GM18526 (cell line): ENCODE measurements around the gene MEGF9.

ENCODE experiments used
- POLR2A ChIP-seq: IDR thresholded peaks from 3 replicates; pipeline ENCODE4 v1.6.1; 2011; ENCODE audit not compliant: insufficient read length; ENCODE audit errors: extremely low read depth

Gene MEGF9

DNA sequence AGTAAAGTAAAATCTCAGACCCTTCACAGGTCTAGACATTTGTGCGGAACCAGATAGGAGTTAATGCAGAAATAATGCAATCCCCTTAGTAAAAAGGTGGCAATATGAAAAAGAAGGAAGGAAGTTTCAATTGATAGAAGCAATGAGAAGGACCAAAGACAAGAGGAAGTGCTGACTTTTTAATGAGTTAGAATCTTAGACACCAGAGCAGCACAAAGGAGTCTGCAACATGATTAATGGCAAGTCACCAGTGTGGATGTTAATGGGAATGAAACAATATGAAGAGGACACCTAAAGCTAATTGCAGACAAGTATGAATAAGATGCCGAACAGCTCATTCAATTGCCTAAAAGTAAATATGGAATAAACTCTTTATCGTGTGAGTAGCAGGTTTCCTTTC is 50.9 kb downstream of the MEGF9 start:
- no peak for TF ChIP-seq POLR2A

DNA sequence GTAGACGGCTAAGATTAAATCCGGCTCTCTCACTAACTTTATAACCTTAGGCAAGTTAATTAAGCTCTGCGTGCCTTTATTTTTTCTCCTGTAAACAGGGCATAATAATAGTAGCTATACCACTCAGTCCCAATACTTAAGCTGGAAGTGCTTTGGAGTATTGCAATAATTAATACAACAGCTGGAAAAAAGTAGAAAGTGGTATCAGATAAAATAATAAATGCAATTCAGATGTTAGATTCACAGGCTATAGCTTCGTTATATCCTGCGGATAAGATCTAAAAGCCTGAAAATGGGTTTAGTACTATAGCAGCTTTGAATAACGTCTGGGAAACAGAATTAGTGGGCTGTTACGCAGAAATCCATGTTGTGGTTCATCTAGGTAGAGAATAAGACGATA is 51.8 kb downstream of the MEGF9 start:
- no peak for TF ChIP-seq POLR2A

DNA sequence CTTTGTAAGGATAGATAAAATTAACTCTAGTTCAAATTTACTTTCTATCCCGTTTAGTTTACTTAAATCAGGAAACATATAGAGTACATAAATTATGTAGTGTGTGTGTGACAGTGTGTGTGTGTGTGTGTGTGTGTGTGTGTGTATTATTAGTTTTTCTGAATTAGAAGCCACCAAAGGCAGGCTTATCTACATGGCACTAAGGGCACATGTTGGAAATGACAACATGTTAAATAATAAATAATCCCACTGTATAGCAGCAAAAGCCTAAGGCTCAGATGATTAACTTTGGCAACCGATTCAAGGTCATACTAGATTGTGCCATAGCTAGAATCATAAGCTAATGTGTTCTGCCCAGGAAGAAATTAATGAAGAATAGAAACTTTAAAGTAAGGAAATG is 54.6 kb downstream of the MEGF9 start:
- TF ChIP-seq POLR2A: no peak

DNA sequence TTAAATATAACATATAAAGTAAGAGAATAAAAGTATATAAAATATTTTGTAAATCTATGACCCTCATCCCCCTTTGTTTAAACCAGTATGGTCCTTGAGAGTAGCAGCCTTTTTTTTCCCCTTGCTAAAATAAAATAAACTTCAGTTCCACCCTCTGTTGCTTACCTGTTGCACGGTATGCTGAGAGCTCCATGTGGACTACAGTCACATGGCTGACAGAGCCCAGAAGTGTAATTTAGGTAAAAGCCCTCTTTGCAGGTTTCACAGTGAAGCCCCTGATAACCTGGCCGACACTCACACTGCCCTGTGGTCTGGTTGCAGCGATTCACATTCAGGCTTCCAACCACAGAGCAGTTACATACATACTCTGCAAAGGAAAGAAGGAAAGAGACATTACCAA is 55.1 kb downstream of the MEGF9 start:
- no peak for TF ChIP-seq POLR2A

DNA sequence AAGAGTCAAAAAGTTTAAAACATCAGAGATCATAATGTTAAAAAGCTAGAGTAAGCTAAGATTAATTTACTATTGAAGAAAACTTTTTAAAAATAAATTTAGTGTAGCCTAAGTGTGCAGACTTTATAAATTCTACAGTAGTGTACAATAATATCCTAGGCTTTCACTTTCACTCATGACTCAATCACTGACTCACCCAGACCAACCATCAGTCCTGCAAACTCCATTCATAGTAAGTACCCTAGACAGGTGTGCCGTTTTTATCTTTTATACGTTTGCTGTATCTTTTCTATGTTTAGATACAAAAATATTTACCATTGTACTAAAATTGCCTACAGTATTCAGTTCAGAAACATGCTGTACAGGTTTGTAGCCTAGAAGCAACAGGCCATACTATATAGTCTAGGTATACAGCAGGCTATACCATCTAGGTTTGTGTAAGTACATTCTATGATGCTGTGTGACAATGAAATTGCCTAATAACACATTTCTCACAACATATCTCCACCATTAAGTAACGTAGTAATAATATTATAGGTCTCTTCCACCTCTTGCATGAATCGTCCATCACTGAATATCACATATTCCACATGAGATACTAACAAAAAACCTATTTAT is 59.2 kb downstream of the MEGF9 start:
- no peak for TF ChIP-seq POLR2A

- TF ChIP-seq POLR2A: no peak
These were observed 60.0 kb downstream of the MEGF9 start for GRCh38 chr9:120654272-120654671.

- TF ChIP-seq POLR2A: no peak
These were observed 60.5 kb downstream of the MEGF9 start for GRCh38 chr9:120653762-120654161.

DNA sequence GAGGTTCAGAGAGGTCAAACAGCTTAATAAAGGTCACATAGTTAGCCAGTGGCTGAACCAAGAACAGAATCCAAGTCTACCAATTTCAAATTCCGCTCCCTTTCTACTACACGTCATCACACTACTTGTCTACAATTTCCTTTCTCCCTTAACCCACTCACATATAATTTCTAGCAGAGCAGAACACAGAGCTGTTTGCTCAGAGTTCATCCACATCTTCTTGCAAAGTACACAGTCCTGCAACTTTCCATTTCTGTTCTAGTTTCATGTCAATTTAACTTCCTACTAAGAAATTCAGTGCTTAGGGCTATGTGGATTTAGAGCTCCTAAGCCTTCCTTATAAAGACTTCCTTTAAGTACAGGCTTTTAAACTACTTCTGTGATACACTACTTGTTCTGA is 61.3 kb downstream of the MEGF9 start:
- TF ChIP-seq POLR2A: no peak

GRCh38 chr9:120650352-120650751 is 63.9 kb downstream of the MEGF9 start:
- no peak for TF ChIP-seq POLR2A

DNA sequence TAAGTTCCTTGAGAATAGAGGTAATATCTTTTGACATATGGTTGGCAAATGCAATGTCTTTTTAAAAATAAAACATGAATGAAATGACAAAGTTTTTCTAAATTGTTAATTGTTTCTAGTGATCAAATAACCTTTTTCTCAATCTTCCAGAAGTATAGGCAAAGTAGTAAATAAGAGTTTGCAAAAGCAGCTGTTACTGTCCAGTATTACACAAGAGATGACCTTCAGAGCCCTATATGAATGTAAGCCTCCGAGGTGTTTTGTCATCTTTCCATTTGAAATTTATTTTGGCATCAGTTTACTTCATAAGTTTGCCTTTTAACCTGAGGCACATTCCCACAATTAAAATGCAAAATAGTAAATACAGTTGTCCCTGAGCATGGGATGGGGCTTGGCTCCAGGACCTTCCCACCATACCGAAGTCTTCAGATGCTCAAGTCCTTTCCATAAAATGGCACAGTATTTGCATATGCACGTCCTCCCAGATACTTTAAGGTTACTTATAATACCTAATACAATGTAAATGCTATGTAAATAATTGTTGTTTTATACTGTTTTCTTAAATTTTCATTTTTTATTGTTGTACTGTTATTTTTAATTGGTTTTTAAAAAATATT is 65.6 kb downstream of the MEGF9 start:
- no peak for TF ChIP-seq POLR2A

DNA sequence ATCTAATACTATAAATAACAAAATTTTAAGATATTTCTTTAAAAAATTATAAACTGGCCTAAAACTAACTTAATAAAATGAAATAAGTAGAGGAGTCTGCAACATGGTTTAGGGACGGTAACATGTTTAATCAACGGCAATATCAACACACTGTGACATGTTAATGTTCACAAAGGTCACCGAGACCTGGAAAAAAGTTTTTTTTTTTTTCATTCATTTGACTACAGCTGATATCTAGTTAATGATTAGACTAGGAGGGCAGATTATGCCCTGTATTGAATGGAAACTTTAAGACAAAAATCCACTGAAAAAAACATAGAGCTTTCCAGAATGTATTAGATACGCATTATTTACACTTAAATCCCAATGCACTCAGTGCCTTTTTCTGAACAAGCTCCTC is 67.3 kb downstream of the MEGF9 start:
- no peak for TF ChIP-seq POLR2A

GRCh38 chr9:120645760-120646159 is 68.5 kb downstream of the MEGF9 start:
- no peak for TF ChIP-seq POLR2A

DNA sequence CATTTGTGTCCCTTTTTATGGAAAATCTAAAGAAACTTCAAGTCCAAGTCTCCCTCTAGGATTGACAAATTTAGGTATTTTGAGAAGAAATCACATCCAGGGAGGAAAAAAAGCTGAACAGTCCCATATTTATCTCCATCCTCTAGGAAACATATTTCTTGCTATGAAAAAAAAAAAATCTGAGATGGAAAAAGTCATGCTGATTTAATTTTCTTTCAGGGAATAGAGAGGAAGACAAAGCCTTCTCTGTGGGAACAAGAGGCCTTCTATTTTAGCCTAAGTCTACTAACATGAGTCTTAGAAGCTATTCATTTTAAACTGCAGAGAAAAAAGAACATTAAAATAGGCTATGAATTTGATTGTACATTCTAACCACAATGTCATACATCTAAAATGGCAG is 71.2 kb downstream of the MEGF9 start:
- TF ChIP-seq POLR2A: no peak

- TF ChIP-seq POLR2A: no peak
These were observed 72.0 kb downstream of the MEGF9 start for GRCh38 chr9:120642129-120642770.

GRCh38 chr9:120640380-120640779 is 73.9 kb downstream of the MEGF9 start:
- no peak for TF ChIP-seq POLR2A

DNA sequence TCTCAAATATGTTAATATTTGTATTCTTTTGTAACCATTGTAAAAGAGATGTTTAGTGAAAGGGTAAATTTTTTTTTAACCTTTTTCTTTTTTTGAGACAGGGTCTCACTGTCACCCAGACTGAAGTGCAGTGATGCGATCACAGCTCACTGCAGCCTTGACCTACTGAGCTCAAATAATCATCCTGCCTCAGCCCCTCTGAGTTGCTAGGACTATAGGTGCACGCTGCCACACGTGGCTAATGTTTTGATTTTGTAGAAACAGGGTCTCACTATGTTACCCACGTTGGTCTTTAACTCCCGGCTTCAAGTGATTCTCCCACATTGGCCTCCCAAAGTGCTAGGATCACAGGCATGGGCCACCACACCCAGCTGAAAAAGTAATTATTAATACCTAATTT is 76.4 kb downstream of the MEGF9 start:
- no peak for TF ChIP-seq POLR2A
